ENCODE measurements around the gene JAML.

The JAML gene

DNA sequence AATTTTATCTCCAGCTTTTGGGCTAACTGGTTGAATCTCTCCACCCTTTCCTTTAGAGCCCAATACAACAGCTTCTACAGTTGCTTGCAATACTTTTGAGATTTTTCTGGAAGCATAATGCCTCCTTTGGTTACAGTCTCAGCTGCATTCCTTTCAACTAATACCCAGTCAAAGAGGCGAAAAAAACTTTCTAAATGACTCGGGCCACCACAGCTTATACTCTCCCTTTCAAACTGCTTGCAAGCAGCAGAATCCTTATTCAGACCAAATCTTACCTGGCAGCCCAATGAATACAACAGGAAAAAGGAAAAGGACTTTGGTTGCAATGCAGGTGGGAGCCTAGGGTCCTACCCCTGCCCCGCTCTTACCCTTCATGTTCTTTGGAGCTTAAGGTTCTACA is 15.8 kb downstream of the JAML start:
- H3K4me3 ChIP-seq (ENCODE audit: low read depth, low read length), result no peak overlapping the region
- TF ChIP-seq, protein P1, sequence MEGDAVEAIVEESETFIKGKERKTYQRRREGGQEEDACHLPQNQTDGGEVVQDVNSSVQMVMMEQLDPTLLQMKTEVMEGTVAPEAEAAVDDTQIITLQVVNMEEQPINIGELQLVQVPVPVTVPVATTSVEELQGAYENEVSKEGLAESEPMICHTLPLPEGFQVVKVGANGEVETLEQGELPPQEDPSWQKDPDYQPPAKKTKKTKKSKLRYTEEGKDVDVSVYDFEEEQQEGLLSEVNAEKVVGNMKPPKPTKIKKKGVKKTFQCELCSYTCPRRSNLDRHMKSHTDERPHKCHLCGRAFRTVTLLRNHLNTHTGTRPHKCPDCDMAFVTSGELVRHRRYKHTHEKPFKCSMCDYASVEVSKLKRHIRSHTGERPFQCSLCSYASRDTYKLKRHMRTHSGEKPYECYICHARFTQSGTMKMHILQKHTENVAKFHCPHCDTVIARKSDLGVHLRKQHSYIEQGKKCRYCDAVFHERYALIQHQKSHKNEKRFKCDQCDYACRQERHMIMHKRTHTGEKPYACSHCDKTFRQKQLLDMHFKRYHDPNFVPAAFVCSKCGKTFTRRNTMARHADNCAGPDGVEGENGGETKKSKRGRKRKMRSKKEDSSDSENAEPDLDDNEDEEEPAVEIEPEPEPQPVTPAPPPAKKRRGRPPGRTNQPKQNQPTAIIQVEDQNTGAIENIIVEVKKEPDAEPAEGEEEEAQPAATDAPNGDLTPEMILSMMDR (conservative IDR thresholded peaks at IDR 0.05; ENCODE audit: low read depth, low read length), result no peak
- no peak for DNase-seq (ENCODE audit: low read depth)

GRCh38 chr11:118207079-118207478 is 17.7 kb downstream of the JAML start:
- no peak for DNase-seq (ENCODE audit: low read depth)
- TF ChIP-seq, protein P1 (conservative IDR thresholded peaks at IDR 0.05; ENCODE audit: low read depth, low read length), result no peak
- no peak overlapping the region for H3K4me3 ChIP-seq (ENCODE audit: low read depth, low read length)

DNA sequence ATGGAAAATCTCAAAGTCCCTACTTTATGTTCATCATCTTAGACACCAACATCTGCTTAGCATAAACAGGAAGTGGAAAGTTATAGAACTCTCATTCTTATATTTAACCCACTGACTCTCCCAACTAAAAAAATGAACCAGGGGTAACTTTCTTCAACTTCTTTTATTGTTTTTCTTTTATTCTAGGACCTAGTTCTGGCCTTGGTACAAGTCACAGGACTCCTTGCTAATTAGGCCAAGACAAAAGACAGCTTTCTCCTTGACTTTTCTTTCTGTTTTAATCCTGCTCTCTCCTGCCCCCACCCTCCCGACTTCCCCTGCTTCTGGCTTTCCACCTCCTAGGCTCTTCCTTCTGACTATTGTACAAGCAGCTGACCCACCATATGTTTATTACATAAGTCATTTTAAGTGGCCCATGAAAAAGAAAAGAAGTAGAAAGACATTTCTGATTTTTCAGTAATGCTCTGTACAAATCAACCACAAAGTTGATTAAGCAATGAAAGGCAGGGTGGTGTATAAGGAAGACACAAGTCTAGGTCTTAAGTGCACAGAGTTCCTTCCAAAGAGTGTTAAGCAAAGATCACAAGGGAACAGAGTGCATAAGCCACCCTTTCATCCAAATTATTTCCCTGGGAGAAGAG is 18.3 kb downstream of the JAML start:
- no peak for DNase-seq (ENCODE audit: low read depth)
- no peak overlapping the region for H3K4me3 ChIP-seq (ENCODE audit: low read depth, low read length)
- TF ChIP-seq, protein P1 (conservative IDR thresholded peaks at IDR 0.05; ENCODE audit: low read depth, low read length), result no peak

GRCh38 chr11:118205606-118206378 is 19.0 kb downstream of the JAML start:
- no peak overlapping the region for H3K4me3 ChIP-seq (ENCODE audit: low read depth, low read length)
- TF ChIP-seq, protein P1 (conservative IDR thresholded peaks at IDR 0.05; ENCODE audit: low read depth, low read length), result no peak
- DNase-seq (ENCODE audit: low read depth), result no peak

DNA sequence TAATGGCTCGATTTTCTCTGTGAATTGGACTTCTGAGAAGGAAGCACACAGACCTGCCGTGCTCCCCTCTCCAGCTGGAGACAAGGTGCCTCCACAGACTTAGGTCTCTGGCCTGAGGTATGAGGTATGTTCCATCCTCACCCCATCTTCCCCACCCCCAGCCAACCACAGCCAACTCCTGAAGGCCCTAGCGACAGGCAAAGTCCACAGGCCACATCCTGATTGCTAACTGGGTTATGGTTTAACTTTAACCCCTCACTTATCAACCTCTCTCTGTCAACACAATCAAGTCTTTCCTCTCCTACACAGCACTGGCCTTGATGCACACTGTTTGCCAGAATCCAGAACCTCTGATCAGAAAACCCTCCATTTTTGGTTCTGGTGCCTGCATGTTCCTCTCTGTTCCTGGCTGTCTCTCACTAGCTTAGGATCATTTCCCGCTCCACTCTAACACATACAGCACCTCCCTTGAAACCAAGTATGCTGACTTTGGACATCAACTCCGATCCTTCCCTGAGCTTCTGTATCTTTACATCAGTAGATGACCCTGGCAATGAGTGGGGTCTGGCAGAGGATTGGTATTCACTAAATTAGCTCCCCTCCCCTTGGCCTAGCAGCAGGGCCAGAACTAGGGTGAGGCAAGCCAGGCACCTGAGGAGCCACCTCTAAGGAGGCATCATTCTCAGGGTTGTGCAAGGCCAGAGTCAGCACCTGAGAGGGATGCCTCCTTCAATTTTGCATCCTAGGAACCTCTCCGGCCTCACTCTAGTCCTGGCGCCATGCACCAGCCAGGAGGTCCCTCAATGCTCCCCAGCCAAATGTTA is 22.0 kb downstream of the JAML start:
- TF ChIP-seq, protein P1 (conservative IDR thresholded peaks at IDR 0.05; ENCODE audit: low read depth, low read length), result no peak
- no peak for DNase-seq (ENCODE audit: low read depth)
- no peak overlapping the region for H3K4me3 ChIP-seq (ENCODE audit: low read depth, low read length)

- no peak for DNase-seq (ENCODE audit: low read depth)
- H3K4me3 ChIP-seq (ENCODE audit: low read depth, low read length), result no peak overlapping the region
- TF ChIP-seq, protein P1 (conservative IDR thresholded peaks at IDR 0.05; ENCODE audit: low read depth, low read length), result no peak
These were observed 22.8 kb downstream of the JAML start for GRCh38 chr11:118201966-118202365.
